ENCODE results near the gene MAP3K3. TPM values are rescaled to one million over a fixed set of nuclear protein-coding genes. Genes with fewer than 3 reads are reported as not detected.

The MAP3K3 gene
- total and polyA plus RNA-seq, 9 of the 15 experiments (the other 6 are each of a cell fraction or from before 2014, with no cell fraction given): 0.69 to 16.5 (median 12.1) TPM

DNA sequence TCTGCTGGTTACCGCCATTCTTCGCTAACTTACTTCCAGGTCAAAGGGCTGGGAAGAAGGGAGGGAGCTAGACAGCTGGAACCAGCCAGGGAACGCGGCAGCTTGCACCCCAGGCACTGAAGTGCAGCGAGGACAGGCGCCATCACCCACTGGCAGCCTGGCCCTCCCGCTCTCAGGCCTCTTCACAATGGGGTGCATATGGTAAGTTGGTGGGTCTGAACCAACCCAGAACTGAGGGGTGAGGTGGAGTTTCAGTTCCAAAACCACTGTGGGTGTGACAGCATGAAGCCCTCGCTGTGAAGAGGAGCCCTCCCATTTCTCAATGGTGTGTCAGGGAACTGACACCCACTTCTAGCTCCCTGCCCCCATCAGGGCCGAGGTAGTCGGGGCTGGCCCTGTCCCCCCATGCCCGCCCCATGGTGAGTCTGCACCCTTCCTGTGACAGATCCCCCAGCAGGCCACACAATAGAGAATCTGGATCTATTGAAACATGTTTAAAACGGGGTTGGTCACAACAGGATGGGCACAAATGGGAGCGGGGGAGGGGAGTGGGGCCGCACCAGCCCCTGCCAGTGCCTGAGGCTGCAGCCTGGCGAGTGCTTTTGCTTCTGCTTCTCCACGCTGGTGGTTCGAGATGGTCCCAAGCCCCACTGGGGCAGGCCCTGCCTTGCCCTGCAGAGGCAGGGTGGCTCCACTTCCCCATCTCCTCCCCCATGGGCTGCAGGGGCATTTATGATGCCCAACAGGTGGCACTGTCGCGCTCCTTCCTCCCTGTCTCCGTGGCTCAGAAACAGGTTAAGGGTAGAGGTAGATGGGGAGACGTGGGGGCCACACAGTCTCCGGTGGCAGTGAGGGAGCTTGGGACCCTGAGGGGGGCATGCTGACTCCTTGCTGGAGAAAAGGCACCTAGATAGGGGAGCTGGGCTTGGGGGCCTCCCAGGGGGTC, 75.4 kb downstream of the MAP3K3 start (continued):
- TF ChIP-seq, protein P1, sequence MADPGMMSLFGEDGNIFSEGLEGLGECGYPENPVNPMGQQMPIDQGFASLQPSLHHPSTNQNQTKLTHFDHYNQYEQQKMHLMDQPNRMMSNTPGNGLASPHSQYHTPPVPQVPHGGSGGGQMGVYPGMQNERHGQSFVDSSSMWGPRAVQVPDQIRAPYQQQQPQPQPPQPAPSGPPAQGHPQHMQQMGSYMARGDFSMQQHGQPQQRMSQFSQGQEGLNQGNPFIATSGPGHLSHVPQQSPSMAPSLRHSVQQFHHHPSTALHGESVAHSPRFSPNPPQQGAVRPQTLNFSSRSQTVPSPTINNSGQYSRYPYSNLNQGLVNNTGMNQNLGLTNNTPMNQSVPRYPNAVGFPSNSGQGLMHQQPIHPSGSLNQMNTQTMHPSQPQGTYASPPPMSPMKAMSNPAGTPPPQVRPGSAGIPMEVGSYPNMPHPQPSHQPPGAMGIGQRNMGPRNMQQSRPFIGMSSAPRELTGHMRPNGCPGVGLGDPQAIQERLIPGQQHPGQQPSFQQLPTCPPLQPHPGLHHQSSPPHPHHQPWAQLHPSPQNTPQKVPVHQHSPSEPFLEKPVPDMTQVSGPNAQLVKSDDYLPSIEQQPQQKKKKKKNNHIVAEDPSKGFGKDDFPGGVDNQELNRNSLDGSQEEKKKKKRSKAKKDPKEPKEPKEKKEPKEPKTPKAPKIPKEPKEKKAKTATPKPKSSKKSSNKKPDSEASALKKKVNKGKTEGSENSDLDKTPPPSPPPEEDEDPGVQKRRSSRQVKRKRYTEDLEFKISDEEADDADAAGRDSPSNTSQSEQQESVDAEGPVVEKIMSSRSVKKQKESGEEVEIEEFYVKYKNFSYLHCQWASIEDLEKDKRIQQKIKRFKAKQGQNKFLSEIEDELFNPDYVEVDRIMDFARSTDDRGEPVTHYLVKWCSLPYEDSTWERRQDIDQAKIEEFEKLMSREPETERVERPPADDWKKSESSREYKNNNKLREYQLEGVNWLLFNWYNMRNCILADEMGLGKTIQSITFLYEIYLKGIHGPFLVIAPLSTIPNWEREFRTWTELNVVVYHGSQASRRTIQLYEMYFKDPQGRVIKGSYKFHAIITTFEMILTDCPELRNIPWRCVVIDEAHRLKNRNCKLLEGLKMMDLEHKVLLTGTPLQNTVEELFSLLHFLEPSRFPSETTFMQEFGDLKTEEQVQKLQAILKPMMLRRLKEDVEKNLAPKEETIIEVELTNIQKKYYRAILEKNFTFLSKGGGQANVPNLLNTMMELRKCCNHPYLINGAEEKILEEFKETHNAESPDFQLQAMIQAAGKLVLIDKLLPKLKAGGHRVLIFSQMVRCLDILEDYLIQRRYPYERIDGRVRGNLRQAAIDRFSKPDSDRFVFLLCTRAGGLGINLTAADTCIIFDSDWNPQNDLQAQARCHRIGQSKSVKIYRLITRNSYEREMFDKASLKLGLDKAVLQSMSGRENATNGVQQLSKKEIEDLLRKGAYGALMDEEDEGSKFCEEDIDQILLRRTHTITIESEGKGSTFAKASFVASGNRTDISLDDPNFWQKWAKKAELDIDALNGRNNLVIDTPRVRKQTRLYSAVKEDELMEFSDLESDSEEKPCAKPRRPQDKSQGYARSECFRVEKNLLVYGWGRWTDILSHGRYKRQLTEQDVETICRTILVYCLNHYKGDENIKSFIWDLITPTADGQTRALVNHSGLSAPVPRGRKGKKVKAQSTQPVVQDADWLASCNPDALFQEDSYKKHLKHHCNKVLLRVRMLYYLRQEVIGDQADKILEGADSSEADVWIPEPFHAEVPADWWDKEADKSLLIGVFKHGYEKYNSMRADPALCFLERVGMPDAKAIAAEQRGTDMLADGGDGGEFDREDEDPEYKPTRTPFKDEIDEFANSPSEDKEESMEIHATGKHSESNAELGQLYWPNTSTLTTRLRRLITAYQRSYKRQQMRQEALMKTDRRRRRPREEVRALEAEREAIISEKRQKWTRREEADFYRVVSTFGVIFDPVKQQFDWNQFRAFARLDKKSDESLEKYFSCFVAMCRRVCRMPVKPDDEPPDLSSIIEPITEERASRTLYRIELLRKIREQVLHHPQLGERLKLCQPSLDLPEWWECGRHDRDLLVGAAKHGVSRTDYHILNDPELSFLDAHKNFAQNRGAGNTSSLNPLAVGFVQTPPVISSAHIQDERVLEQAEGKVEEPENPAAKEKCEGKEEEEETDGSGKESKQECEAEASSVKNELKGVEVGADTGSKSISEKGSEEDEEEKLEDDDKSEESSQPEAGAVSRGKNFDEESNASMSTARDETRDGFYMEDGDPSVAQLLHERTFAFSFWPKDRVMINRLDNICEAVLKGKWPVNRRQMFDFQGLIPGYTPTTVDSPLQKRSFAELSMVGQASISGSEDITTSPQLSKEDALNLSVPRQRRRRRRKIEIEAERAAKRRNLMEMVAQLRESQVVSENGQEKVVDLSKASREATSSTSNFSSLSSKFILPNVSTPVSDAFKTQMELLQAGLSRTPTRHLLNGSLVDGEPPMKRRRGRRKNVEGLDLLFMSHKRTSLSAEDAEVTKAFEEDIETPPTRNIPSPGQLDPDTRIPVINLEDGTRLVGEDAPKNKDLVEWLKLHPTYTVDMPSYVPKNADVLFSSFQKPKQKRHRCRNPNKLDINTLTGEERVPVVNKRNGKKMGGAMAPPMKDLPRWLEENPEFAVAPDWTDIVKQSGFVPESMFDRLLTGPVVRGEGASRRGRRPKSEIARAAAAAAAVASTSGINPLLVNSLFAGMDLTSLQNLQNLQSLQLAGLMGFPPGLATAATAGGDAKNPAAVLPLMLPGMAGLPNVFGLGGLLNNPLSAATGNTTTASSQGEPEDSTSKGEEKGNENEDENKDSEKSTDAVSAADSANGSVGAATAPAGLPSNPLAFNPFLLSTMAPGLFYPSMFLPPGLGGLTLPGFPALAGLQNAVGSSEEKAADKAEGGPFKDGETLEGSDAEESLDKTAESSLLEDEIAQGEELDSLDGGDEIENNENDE (IDR thresholded peaks at IDR 0.05; ENCODE audit: low read depth, low read length): no peak
- TF ChIP-seq, protein P2, sequence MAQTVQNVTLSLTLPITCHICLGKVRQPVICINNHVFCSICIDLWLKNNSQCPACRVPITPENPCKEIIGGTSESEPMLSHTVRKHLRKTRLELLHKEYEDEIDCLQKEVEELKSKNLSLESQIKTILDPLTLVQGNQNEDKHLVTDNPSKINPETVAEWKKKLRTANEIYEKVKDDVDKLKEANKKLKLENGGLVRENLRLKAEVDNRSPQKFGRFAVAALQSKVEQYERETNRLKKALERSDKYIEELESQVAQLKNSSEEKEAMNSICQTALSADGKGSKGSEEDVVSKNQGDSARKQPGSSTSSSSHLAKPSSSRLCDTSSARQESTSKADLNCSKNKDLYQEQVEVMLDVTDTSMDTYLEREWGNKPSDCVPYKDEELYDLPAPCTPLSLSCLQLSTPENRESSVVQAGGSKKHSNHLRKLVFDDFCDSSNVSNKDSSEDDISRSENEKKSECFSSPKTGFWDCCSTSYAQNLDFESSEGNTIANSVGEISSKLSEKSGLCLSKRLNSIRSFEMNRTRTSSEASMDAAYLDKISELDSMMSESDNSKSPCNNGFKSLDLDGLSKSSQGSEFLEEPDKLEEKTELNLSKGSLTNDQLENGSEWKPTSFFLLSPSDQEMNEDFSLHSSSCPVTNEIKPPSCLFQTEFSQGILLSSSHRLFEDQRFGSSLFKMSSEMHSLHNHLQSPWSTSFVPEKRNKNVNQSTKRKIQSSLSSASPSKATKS (CRISPR knock-in tag; IDR thresholded peaks at IDR 0.05): no peak
- TF ChIP-seq RFX5 (IDR thresholded peaks at IDR 0.05; ENCODE audit: low read depth, low read length) (no peak), RBFOX2 (IDR thresholded peaks at IDR 0.05; ENCODE audit: low read depth, low read length) (0 out of 2 replicates have a peak, but pooled peaks have one; percentile 16), RB1 (IDR thresholded peaks at IDR 0.05; ENCODE audit: low read depth) (0 out of 2 replicates have a peak, but pooled peaks have one; percentile 19)
- TF ChIP-seq, protein P3, sequence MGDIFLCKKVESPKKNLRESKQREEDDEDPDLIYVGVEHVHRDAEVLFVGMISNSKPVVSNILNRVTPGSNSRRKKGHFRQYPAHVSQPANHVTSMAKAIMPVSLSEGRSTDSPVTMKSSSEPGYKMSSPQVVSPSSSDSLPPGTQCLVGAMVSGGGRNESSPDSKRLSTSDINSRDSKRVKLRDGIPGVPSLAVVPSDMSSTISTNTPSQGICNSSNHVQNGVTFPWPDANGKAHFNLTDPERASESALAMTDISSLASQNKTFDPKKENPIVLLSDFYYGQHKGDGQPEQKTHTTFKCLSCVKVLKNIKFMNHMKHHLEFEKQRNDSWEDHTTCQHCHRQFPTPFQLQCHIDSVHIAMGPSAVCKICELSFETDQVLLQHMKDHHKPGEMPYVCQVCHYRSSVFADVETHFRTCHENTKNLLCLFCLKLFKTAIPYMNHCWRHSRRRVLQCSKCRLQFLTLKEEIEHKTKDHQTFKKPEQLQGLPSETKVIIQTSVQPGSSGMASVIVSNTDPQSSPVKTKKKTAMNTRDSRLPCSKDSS (IDR thresholded peaks at IDR 0.05; ENCODE audit: low read depth, partially characterized antibody): no peak
